ENCODE data around the gene GPR156.

GRCh38 chr3:120200493-120201235, 84.4 kb downstream of the GPR156 start:
- TF ChIP-seq POLR2A (IDR thresholded peaks at IDR 0.05) (no peak), POLR2AphosphoS5 (IDR thresholded peaks at IDR 0.05) (no peak)
- TF ChIP-seq, protein P1, sequence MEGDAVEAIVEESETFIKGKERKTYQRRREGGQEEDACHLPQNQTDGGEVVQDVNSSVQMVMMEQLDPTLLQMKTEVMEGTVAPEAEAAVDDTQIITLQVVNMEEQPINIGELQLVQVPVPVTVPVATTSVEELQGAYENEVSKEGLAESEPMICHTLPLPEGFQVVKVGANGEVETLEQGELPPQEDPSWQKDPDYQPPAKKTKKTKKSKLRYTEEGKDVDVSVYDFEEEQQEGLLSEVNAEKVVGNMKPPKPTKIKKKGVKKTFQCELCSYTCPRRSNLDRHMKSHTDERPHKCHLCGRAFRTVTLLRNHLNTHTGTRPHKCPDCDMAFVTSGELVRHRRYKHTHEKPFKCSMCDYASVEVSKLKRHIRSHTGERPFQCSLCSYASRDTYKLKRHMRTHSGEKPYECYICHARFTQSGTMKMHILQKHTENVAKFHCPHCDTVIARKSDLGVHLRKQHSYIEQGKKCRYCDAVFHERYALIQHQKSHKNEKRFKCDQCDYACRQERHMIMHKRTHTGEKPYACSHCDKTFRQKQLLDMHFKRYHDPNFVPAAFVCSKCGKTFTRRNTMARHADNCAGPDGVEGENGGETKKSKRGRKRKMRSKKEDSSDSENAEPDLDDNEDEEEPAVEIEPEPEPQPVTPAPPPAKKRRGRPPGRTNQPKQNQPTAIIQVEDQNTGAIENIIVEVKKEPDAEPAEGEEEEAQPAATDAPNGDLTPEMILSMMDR (IDR thresholded peaks at IDR 0.05), result no peak

All from upper lobe of left lung (tissue), 4 donors.